HG03520 (cell line): ENCODE measurements around the gene VENTX.
A peak's percentile ranks its signal among the peaks of the same experiment; 100 is the strongest.
"Not testable (repeated sequence)": the region's sequence is repeated elsewhere in the genome, so short reads cannot be mapped to it uniquely, and the experiment has no call there.

Experiments
- ATAC-seq: cut with Tn5 transposase; IDR thresholded peaks from one replicate; pipeline ENCODE4 v1.9.1; 2021; ENCODE audit warnings: mild to moderate bottlenecking, moderate library complexity; ENCODE audit not compliant: unreplicated experiment

Gene VENTX

DNA sequence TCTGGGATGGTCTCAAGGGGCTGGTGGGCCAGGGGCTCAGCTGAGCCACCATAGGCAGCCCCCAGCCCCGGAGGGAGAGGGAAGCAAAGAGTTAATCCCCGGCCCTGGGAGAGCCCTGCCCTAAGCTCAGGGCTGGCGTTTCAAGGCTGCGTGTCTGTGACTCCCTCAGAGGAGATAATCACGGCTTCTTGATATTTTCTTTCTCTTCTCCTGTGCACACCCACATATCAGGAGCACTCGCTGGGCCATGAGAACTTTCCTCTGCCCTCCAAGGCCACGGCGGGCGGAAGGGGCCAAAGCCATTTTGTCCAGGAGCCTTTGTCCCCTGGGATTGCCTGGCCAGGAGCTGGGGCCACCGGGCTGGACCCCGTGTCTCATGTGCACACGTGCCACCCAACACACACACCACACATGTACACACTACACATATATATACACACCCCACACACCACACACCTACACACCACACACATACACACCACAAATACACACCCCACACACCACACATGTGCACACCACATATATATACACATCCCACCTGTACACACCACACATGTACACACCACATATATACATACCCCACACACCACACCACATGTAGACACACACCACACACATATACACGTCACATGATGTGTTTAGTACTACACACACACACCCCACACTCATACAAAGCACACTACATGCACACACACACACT, 16.9 kb downstream of the VENTX start:
- no peak for ATAC-seq

DNA sequence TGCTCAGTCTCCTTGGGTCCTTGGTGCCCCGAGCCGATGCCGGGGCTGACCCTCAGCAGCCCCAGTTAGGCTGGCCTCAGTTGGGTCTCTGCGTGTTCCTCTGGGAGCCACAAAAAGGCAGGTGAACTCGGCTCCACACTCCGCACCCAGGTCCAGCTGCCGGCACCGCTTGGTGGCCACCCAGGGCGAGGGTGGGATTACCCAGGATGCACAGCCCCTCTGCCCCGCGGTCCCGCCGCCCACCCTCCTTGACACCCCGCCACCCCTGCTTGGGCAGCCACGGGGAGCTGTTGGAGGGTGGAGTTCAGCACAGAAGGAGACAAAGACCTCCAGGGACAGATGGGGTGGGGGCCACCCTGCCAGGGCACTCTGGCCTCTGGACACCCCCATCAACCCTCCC, 17.7 kb downstream of the VENTX start:
- ATAC-seq = no peak

GRCh38 chr10:133257489-133258065, 19.9 kb downstream of the VENTX start:
- no peak for ATAC-seq

GRCh38 chr10:133258066-133258817, 20.6 kb downstream of the VENTX start:
- no peak for ATAC-seq

- ATAC-seq = no peak
Observed at GRCh38 chr10:133258818-133259601, 21.4 kb downstream of the VENTX start.

GRCh38 chr10:133259602-133259989, 21.9 kb downstream of the VENTX start:
- ATAC-seq = no peak

DNA sequence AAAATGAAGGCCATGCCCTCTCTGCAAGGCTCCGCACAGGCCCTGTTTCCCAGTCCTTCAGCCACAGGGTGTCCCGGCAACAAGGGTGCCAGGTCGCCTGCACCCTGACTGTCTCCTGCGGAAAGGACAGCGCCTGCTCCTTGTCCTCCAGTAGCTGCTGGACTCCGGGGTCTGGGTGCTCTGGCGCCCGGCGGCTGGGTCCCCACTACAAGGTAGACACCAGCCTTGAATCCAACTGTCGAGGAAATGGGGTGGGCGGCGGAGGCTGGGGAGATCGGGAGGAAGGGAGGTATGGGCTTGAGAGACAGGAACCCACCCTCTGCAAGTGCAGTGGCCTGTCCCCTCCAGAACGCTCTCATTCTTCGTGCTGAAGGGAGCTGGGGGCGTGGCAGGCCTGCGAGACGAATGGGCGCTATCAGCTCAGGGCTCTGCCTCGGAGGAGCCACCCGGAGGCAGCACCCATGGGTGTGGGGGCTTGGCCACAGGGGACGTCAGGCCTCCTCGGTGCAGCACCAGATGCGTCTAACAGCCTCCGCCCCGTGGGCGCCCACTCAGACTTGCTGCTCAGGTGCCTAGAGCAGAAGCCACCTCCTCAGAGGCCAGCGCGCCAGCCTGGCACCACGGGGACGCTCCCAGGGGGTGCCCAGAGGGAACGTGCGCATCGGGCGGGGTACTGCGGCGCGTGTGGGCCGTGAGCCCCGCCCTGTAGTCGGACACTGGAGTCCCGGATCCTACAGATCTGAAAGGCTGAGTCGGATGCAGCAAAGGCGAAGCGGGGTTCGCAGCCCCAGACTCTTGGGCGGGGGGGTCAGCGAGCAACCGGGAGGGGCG, 23.5 kb downstream of the VENTX start:
- ATAC-seq = peak; percentile 47

- peak; percentile 46 for ATAC-seq
Observed at GRCh38 chr10:133261726-133262325, 24.2 kb downstream of the VENTX start.

- ATAC-seq = no peak
Observed at GRCh38 chr10:133262696-133263095, 25.0 kb downstream of the VENTX start.

DNA sequence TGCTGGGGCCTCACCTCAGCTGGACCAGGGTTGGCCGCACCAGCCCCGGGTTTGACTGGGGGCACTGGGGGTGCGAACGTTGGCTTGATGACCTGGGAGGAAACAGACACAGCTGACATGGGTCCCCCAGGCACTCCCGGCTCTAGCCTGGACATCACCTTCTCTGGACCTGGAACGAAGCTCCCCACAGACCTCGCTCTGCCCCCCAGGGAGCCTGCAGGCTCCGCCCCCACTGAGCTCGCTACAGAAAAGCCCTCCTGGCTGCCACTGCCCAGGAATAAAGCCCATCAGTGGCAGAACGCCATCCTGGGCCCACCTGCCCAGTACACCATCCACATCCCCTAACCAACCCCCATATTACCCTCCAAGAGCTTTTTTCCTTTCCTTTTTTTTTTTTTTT, 26.0 kb downstream of the VENTX start:
- ATAC-seq = no peak

- ATAC-seq = no peak
Observed at GRCh38 chr10:133264461-133264860, 26.8 kb downstream of the VENTX start.

DNA sequence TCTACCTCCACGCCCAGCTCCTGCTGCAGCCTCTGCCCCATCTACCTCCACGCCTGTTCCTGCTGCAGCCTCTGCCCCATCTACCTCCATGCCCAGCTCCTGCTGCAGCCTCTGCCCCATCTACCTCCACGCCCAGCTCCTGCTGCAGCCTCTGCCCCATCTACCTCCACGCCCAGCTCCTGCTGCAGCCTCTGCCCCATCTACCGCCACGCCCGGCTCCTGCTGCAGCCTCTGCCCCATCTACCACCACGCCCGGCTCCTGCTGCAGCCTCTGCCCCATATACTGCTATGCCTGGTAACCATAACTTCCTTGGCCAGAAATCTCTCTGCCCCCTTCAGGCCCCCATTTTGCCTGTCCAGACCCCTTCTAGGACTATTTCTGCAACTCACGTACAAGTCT, 27.4 kb downstream of the VENTX start:
- not testable (repeated sequence) for ATAC-seq

- ATAC-seq = no peak
Observed at GRCh38 chr10:133266056-133266795, 28.6 kb downstream of the VENTX start.

GRCh38 chr10:133267293-133267692, 29.6 kb downstream of the VENTX start:
- ATAC-seq = no peak

DNA sequence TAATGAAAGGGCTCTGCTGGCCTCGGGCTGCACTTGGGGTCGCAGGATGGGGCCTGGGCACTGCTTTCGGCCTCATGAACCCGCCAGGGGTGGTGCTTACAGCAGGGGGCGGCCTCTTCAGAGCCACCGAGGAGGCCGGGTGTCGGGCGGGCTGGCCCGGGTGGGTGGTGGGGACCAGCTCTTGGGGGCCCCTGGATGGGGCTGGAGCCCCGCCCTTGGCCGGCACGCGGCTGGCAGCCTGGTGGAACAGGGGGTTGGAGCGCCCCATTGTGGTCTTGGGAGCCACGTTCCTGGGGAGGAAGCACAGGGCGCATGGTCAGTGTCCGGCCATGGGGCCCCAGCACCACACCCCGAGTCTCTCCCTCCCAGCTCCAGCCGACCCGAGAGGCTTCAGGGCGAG, 30.2 kb downstream of the VENTX start:
- ATAC-seq = no peak

- ATAC-seq = no peak
Observed at GRCh38 chr10:133268532-133268931, 30.9 kb downstream of the VENTX start.

- ATAC-seq = no peak
Observed at GRCh38 chr10:133269367-133269766, 31.7 kb downstream of the VENTX start.

DNA sequence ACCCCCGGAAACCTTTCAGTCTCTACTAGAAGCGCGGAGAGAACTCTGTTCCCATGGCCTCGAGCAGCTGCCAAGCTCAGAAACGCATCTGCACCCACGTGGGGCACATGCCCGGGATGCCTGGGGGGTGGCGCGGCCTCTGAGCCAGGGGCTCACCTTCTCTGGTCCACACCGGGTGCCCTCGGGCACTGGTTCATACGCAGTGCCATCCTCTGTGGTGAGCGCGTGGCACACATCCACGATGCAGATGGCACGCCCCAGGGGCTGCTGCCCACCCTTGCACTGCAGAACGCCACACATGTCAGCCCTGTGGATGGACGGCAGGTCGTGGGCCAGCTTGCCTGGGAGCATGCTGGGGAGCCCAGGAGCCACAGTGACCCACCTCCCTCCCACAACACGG, 32.5 kb downstream of the VENTX start:
- ATAC-seq = no peak

- no peak for ATAC-seq
Observed at GRCh38 chr10:133270773-133271297, 33.2 kb downstream of the VENTX start.
